Left ventricle myocardium superior (tissue), 1 donor: ENCODE measurements around the gene ANKDD1B. TPM values are rescaled to one million over a fixed set of nuclear protein-coding genes. Genes with fewer than 3 reads are reported as not detected.
"Not testable (repeated sequence)": the region's sequence is repeated elsewhere in the genome, so short reads cannot be mapped to it uniquely, and the experiment has no call there.

ENCODE experiments used
- ATAC-seq: fragments of 200-7000 bp; cut with Tn5 transposase; one replicate; pipeline ENCODE4 v1.9.1; 2020; ENCODE audit warnings: mild to moderate bottlenecking, moderate library complexity
- DNase-seq: peaks from one replicate; pipeline ENCODE4 v3.0.0-alpha.2; 2020
- intact Hi-C: fragments of 100-400 bp; cut with micrococcal nuclease; formaldehyde crosslinking; loops from one replicate; pipeline ENCODE4 v1.11.0; 2022
- total RNA-seq: library from RNA; stranded (reverse); fragmentation: NEBNext Ultra II Directional; extraction: Animal tissue kit (Norgen Biotek cat#: 25700); gene quantifications from one replicate; pipeline ENCODE4 v1.2.1, GENCODE V29; 2021
- donor health status: DM: no; HTN: yes; CAD: no; lungs with severe emphysema.

ANKDD1B gene
- total RNA-seq, 1 donor from 2014 or later, result 0.25 TPM

- ATAC-seq (no peak), DNase-seq (no peak)
- intact Hi-C loops, result no loop called here
Observed at GRCh38 chr5:75681125-75681830, 70.0 kb downstream of the ANKDD1B start.

- ATAC-seq (no peak), DNase-seq (no peak)
- intact Hi-C loops, result no loop called here
Observed at GRCh38 chr5:75685141-75685540, 73.9 kb downstream of the ANKDD1B start.

- DNase-seq (no peak), ATAC-seq (no peak)
- intact Hi-C loops, result no loop called here
Observed at GRCh38 chr5:75686480-75686879, 75.2 kb downstream of the ANKDD1B start.

- ATAC-seq (no peak), DNase-seq (no peak)
- intact Hi-C loops, result no loop called here
Observed at GRCh38 chr5:75690669-75691068, 79.4 kb downstream of the ANKDD1B start.

GRCh38 chr5:75694781-75695180 is 83.5 kb downstream of the ANKDD1B start:
- DNase-seq (no peak), ATAC-seq (no peak)
- intact Hi-C loops, result no loop called here

DNA sequence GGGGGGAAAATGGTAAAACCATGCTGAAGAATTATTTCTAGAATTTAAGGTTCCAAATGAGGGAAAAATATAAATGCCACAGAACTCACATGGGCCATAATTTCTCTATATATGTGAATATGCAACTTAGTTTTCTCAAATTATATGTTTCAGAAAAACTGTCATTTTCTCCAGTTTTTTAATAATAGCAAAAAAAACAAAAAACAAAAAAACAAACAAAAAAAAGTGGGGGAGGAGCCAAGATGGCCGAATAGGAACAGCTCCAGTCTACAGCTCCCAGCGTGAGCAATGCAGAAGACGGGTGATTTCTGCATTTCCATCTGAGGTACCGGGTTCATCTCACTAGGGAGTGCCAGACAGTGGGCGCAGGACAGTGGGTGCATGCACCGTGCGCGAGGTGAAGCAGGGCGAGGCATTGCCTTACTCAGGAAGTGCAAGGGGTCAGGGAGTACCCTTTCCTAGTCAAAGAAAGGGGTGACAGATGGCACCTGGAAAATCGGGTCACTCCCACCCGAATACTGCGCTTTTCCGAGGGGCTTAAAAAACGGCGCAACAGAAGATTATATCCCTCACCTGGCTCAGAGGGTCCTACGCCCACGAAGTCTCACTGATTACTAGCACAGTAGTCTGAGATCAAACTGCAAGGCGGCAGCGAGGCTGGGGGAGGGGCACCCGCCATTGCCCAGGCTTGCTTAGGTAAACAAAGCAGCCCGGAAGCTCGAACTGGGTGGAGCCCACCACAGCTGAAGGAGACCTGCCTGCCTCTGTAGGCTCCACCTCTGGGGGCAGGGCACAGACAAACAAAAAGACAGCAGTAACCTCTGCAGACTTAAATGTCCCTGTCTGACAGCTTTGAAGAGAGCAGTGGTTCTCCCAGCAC is 84.5 kb downstream of the ANKDD1B start:
- ATAC-seq, intact Hi-C loops, DNase-seq: not testable (repeated sequence)

DNA sequence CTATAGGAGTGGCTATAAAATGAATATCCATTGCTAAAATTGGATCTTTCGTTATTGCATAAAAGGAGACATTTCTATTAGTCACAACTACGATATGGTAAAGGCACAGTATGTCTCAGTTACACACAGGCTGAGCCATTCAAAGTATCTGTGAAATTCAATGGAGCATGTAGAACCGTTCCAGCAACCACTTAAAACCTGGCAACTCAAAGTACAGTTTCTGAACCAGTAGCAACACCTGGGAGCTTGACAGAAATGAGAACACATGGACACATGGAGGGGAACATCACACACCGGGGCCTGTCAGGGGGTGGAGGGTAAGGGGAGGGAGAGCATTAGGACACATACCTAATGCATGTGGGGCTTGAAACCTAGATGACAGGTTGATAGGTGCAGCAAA is 90.6 kb downstream of the ANKDD1B start:
- ATAC-seq, result peak; percentile 99
- no peak for DNase-seq
- intact Hi-C loops, result no loop called here

DNA sequence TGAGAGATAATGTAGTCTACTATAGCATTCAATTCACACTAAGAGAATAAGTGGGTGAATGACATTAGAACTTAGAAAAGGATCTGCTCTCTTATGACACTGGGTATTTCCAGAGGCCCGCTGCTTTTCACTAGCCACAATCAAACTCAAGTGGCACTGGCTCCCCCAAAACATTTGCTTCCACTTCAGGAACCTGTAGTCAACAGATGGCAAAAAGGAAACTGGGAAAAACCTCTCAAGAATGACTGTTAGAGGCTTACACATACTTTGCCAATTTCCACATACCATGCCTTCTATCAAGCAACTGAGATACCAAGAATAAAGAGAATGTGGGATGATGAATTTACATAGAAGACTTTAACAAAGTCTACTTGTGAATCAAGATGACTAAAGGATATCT is 94.8 kb downstream of the ANKDD1B start:
- intact Hi-C loops, result no loop called here
- ATAC-seq (no peak), DNase-seq (no peak)

GRCh38 chr5:75706775-75707174 is 95.5 kb downstream of the ANKDD1B start:
- DNase-seq (no peak), ATAC-seq (no peak)
- intact Hi-C loops, result no loop called here

DNA sequence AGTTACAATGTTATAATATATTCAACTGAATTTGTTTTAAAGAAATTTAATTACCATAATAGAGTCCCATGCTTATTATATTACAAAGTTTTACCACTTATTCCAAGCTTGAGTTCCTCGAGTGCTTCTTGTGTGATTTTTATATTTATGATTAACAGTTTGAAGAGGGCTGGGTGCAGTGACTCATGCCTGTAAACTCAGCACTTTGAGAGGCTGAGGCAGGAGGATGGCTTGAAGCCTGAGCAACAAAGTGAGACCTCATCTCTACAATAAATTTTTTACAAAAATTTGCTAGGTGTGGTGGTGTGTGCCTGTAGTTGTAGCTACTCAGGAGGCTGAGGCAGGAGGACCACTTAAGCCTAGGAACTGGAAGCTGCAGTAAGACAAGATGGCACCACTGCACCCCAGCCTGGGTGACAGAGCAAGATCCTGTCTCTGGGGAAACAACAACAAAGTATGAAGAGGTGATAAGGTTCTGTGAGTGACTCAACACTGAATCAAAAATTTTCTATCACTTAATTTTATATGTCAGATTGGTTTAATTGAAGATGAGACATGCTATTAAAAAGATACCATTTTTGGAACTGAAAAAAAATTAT is 96.8 kb downstream of the ANKDD1B start:
- intact Hi-C loops, result no loop called here
- DNase-seq (no peak), ATAC-seq (no peak)

DNA sequence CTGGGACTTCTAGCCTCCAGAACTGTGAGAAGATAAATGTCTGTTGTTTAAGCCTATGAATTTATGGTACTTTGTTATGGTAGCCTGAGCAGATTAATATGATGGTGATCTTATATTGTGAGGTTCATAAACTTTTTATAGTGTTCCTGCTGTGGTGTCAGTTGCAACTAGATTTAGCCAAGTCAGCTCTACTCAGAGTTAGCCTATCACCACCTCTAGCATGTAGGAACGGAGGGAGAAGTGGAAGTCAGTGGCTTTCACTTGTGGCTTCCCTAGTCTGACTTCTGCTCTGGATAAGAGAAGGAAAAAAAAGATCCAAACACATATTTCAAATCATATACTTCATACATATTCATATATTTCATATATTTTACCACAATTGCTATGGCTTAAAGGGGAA is 99.4 kb downstream of the ANKDD1B start:
- no peak for DNase-seq
- peak; percentile 49 for ATAC-seq
- intact Hi-C loops, result no loop called here

GRCh38 chr5:75711151-75711550 is 99.9 kb downstream of the ANKDD1B start:
- ATAC-seq (no peak), DNase-seq (no peak)
- intact Hi-C loops, result no loop called here

DNA sequence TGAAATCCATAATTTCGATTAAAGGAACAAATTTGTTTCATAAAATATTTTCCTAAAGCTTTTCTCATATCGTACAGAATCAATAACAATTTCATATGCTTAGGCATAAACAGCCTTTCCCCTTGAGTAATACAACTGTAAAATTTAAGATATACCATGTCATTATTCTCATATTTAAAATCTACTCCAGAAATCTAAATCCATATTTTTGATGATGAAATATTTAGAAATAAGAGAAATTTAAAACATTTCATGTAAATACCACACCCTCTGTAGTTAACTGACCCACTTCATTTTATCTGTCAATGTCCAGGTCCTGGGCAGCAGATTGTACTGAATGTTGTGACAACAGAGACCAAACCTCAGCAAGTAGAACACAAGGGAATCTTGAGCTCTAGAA is 100.8 kb downstream of the ANKDD1B start:
- DNase-seq (no peak), ATAC-seq (no peak)
- intact Hi-C loops, result no loop called here

GRCh38 chr5:75716715-75717081 is 105.4 kb downstream of the ANKDD1B start:
- peak; percentile 28 for DNase-seq
- no peak for ATAC-seq

DNA sequence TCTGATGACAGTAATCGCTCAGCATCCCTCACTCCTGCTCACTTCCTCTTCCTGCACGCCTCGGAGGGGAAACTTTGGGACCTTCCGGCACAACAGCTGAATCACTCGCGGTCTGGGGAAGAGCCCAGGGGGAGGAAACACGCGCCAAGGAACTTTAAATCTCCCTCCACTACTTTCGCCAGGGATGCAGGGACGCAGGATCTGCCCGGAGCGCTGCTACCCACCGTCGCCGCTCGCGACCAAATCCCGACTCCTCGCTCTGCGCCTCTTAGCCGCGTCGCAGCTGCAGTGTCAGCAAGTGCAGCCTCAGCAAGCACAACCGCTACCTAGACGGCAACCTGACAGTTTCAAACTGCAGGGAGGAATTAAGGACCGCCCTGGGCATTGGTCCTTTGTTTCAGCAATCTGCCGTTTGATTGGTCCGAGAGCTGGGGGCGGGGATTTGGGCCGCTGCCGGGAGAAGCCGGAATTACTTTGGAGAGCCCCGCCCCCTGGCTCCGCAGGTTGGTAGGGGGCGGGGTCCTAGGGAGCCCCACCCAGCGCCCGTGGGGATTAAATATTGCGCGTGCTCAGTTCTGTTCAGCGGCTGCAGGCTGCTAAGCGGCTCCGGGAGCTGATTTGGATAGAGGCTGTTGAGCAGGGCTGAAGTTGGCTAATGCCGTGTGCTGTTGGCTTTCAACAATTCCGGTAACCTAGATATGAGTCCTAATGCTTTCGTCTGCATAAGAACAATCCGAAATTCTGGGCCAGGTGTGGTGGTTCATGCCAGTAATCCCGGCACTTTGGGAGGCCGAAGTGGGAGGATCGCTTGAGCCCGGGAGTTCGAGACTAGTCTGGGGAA is 106.0 kb downstream of the ANKDD1B start, which contains the start of gene POC5:
Gene POC5 (minus strand): TSS at position 356 of the 841 bp plus-strand sequence. CDS start 4,500 bp downstream, outside the sequence.
- intact Hi-C loops, result no loop called here
- peak; percentile 100 for ATAC-seq
- DNase-seq, result peak; percentile 97

More at GRCh38 chr5:75716715-75717081, 105.4 kb downstream of the ANKDD1B start:
- intact Hi-C loops, result no loop called here

DNA sequence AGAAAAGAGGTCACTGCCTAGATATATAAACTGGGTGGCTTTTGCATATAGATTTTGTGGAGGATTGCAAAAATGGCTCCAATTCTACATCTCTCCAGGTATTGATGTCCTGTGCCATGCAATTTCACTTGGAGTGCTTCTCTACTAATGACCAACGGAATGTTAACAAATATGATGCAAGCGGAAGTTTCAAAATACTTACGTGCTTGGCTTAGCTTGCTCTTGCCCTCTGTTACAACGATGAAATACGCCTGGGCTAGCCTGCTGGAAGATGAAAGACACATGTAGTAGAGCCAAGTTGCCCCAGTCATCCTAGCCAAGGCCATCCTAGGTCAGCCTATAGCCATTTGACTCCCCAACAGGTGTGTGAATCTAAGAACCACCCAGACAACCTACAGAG is 109.6 kb downstream of the ANKDD1B start:
- intact Hi-C loops, result no loop called here
- ATAC-seq, result no peak

More for the DNA sequence above, 109.6 kb downstream of the ANKDD1B start:
- DNase-seq, result no peak
